ENCODE measurements around the gene ENO2.

Gene ENO2

DNA sequence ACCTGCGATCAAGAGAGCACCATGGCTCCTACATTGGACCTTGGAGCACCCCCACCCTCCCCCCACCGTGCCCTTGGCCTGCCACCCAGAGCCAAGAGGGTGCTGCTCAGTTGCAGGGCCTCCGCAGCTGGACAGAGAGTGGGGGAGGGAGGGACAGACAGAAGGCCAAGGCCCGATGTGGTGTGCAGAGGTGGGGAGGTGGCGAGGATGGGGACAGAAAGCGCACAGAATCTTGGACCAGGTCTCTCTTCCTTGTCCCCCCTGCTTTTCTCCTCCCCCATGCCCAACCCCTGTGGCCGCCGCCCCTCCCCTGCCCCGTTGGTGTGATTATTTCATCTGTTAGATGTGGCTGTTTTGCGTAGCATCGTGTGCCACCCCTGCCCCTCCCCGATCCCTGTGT lies 27.4 kb downstream of the ENO2 start:
- no peaks in the 10 kb centered on the region for H4K20me1 ChIP-seq (ENCODE audit: insufficient read depth, low read length)
- H3K4me1 ChIP-seq (ENCODE audit: low read length): peaks cover 17% of the 10 kb centered on the region
- DNase-seq: no peak
- no peak overlapping the region for H3K4me3 ChIP-seq (ENCODE audit: low read length)
- no peak for TF ChIP-seq EZH2phosphoT487 (IDR thresholded peaks at IDR 0.05; ENCODE audit: low read length)
- TF ChIP-seq, protein P1, sequence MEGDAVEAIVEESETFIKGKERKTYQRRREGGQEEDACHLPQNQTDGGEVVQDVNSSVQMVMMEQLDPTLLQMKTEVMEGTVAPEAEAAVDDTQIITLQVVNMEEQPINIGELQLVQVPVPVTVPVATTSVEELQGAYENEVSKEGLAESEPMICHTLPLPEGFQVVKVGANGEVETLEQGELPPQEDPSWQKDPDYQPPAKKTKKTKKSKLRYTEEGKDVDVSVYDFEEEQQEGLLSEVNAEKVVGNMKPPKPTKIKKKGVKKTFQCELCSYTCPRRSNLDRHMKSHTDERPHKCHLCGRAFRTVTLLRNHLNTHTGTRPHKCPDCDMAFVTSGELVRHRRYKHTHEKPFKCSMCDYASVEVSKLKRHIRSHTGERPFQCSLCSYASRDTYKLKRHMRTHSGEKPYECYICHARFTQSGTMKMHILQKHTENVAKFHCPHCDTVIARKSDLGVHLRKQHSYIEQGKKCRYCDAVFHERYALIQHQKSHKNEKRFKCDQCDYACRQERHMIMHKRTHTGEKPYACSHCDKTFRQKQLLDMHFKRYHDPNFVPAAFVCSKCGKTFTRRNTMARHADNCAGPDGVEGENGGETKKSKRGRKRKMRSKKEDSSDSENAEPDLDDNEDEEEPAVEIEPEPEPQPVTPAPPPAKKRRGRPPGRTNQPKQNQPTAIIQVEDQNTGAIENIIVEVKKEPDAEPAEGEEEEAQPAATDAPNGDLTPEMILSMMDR (IDR thresholded peaks at IDR 0.05; ENCODE audit: low read length): no peak
- TF ChIP-seq EZH2 (optimal IDR thresholded peaks at IDR 0.05; ENCODE audit: low read depth, low read length): no peak
- H3K36me3 ChIP-seq (replicated peaks; ENCODE audit: insufficient read depth, low read length): no peaks in the 10 kb centered on the region
- H3K9me2 ChIP-seq (replicated peaks; ENCODE audit: insufficient read depth, low read length): no peaks in the 10 kb centered on the region
- H3F3A ChIP-seq (ENCODE audit: insufficient read depth, low read length): peaks cover 40% of the 10 kb centered on the region
- H3K4me2 ChIP-seq (ENCODE audit: low read depth, low read length): no peak overlapping the region
- no peak overlapping the region for H2AFZ ChIP-seq (ENCODE audit: low read length)
- H3K27me3 ChIP-seq (replicated peaks; ENCODE audit: insufficient read depth, low read length): no peaks in the 10 kb centered on the region
- H3K27ac ChIP-seq (ENCODE audit: low read length): no peak overlapping the region
- no peaks in the 10 kb centered on the region for H3K9me3 ChIP-seq (replicated peaks; ENCODE audit: insufficient read depth, low read length)
- no peak overlapping the region for H3K9ac ChIP-seq (ENCODE audit: low read length)
- peaks cover 20% of the 10 kb centered on the region for H3K79me2 ChIP-seq (ENCODE audit: low read length)

DNA sequence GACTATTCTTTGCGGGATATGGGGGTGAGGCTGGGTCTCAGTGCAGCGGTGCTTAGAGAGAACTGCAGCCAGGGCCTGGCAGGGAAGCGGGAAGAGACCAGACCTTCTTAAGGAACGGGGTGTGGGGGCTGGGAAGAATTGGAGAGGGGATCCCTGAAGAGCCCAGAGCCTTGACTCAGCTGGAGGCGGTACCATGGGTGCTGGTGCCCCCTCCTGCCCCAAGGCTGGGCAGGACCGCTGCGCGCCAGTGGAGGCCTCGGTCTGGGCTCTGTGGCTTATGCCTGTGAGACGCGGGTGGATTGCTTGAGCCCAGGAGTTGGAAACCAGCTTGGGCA lies 27.9 kb downstream of the ENO2 start:
- Histone ChIP-seq H3K36me3 (replicated peaks; ENCODE audit: insufficient read depth, low read length) (no peaks in the 10 kb centered on the region), H3K4me2 (ENCODE audit: low read depth, low read length) (no peak overlapping the region), H3K4me3 (ENCODE audit: low read length) (no peak overlapping the region), H3K4me1 (ENCODE audit: low read length) (peaks cover 18% of the 10 kb centered on the region), H3K79me2 (ENCODE audit: low read length) (peaks cover 16% of the 10 kb centered on the region), H3K27me3 (replicated peaks; ENCODE audit: insufficient read depth, low read length) (no peaks in the 10 kb centered on the region), H3F3A (ENCODE audit: insufficient read depth, low read length) (peaks cover 45% of the 10 kb centered on the region), H3K9me3 (replicated peaks; ENCODE audit: insufficient read depth, low read length) (no peaks in the 10 kb centered on the region), H2AFZ (ENCODE audit: low read length) (no peak overlapping the region), H3K9ac (ENCODE audit: low read length) (no peak overlapping the region), H3K27ac (ENCODE audit: low read length) (no peak overlapping the region; the same call in 1 of the 2 replicates), H4K20me1 (ENCODE audit: insufficient read depth, low read length) (no peaks in the 10 kb centered on the region), H3K9me2 (replicated peaks; ENCODE audit: insufficient read depth, low read length) (no peaks in the 10 kb centered on the region)
- DNase-seq: no peak
- TF ChIP-seq, protein P1 (IDR thresholded peaks at IDR 0.05; ENCODE audit: low read length): no peak
- TF ChIP-seq EZH2 (optimal IDR thresholded peaks at IDR 0.05; ENCODE audit: low read depth, low read length) (no peak), EZH2phosphoT487 (IDR thresholded peaks at IDR 0.05; ENCODE audit: low read length) (no peak)

DNA sequence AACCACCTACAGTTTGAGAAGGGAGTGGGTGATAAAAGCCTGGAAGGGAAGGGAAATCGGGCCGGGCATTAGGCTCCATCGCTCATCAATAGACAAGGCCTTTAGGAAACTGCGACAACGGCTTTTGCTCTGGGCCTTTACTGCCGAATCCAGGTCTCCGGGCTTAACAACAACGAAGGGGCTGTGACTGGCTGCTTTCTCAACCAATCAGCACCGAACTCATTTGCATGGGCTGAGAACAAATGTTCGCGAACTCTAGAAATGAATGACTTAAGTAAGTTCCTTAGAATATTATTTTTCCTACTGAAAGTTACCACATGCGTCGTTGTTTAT lies 29.0 kb downstream of the ENO2 start:
- Histone ChIP-seq H3K4me2 (ENCODE audit: low read depth, low read length) (peak overlapping the region; percentile 84), H3K9ac (ENCODE audit: low read length) (peak overlapping the region; percentile 87), H3K4me3 (ENCODE audit: low read length) (peak overlapping the region; percentile 90), H3K79me2 (ENCODE audit: low read length) (peaks cover 14% of the 10 kb centered on the region), H4K20me1 (ENCODE audit: insufficient read depth, low read length) (no peaks in the 10 kb centered on the region), H2AFZ (ENCODE audit: low read length) (no peak overlapping the region), H3F3A (ENCODE audit: insufficient read depth, low read length) (peaks cover 47% of the 10 kb centered on the region), H3K27ac (ENCODE audit: low read length) (peak overlapping the region; percentile 93), H3K9me2 (replicated peaks; ENCODE audit: insufficient read depth, low read length) (no peaks in the 10 kb centered on the region), H3K27me3 (replicated peaks; ENCODE audit: insufficient read depth, low read length) (no peaks in the 10 kb centered on the region), H3K36me3 (replicated peaks; ENCODE audit: insufficient read depth, low read length) (no peaks in the 10 kb centered on the region), H3K4me1 (ENCODE audit: low read length) (peaks cover 15% of the 10 kb centered on the region), H3K9me3 (replicated peaks; ENCODE audit: insufficient read depth, low read length) (no peaks in the 10 kb centered on the region)
- no peak for TF ChIP-seq EZH2phosphoT487 (IDR thresholded peaks at IDR 0.05; ENCODE audit: low read length)
- DNase-seq: peak; percentile 94

DNA sequence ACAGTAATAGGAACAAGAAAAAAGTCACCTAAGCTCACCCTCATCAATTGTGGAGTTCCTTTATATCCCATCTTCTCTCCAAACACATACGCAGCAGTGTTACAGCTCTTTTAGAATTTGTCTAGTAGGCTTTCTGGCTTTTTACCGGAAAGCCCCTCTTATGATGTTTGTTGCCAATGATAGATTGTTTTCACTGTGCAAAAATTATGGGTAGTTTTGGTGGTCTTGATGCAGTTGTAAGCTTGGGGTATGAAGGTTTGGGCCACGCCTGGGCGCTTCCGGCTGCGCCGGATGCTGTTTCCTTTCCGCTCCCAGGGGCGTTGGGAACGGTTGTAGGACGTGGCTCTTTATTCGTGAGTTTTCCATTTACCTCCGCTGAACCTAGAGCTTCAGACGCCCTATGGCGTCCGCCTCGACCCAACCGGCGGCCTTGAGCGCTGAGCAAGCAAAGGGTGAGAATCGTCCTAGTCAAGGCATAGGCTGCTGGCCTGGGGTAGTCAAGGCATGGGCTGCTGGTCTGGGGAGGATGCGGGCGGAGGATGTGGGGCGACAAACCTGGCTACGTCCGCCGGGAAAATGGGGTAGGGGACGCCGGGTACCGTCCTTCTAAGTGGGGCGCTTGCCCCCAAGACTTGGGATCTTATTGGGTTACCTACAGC lies 29.5 kb downstream of the ENO2 start, which contains the start of the genes C12orf57 and RNU7-1:
TSS of gene C12orf57 (plus strand) at position 301 of the 659 bp plus-strand sequence. CDS start at position 401, 100 bp downstream.
TSS of gene RNU7-1 (plus strand) at position 95 of the 659 bp plus-strand sequence.
- no peaks in the 10 kb centered on the region for H3K9me2 ChIP-seq (replicated peaks; ENCODE audit: insufficient read depth, low read length)
- TF ChIP-seq, protein P1 (IDR thresholded peaks at IDR 0.05; ENCODE audit: low read length): no peak
- TF ChIP-seq EZH2 (optimal IDR thresholded peaks at IDR 0.05; ENCODE audit: low read depth, low read length): no peak
- no peak for TF ChIP-seq EZH2phosphoT487 (IDR thresholded peaks at IDR 0.05; ENCODE audit: low read length)

More for the DNA sequence above, 29.5 kb downstream of the ENO2 start, which contains the start of the genes C12orf57 and RNU7-1:
- Histone ChIP-seq H3K36me3 (replicated peaks; ENCODE audit: insufficient read depth, low read length) (no peaks in the 10 kb centered on the region), H3K9ac (ENCODE audit: low read length) (peak within 1 kb of the TSS; percentile 87), H3K9me3 (replicated peaks; ENCODE audit: insufficient read depth, low read length) (no peaks in the 10 kb centered on the region), H3K4me1 (ENCODE audit: low read length) (peaks cover 17% of the 10 kb centered on the region), H3K4me3 (ENCODE audit: low read length) (peak within 1 kb of the TSS; percentile 90), H3K4me2 (ENCODE audit: low read depth, low read length) (peak within 1 kb of the TSS; percentile 84), H3K27me3 (replicated peaks; ENCODE audit: insufficient read depth, low read length) (no peaks in the 10 kb centered on the region), H3K79me2 (ENCODE audit: low read length) (peaks cover 9% of the 10 kb centered on the region; the same call in 1 of the 2 replicates), H3K27ac (ENCODE audit: low read length) (peak within 1 kb of the TSS; percentile 93), H4K20me1 (ENCODE audit: insufficient read depth, low read length) (no peaks in the 10 kb centered on the region), H2AFZ (ENCODE audit: low read length) (peak within 1 kb of the TSS; percentile 47; the same call in 1 of the 2 replicates), H3F3A (ENCODE audit: insufficient read depth, low read length) (peaks cover 48% of the 10 kb centered on the region)
- peak; percentile 87 for DNase-seq

All from MM.1S (cell line).